GM19043 (cell line): Measurements from ENCODE around the gene HDLBP.
A peak's percentile ranks its signal among the peaks of the same experiment; 100 is the strongest.

Source experiments
- ATAC-seq: cut with Tn5 transposase; IDR thresholded peaks from one replicate; pipeline ENCODE4 v1.9.1; 2021; ENCODE audit warnings: low read depth; ENCODE audit not compliant: unreplicated experiment

Gene HDLBP

GRCh38 chr2:241315093-241315878 lies at the start of gene HDLBP:
Gene HDLBP, minus strand, starts transcription at chr2:241315672. Its CDS starts 48,803 bp downstream, at chr2:241266869.
- peak; percentile 54 for ATAC-seq

- ATAC-seq: no peak
Measured at GRCh38 chr2:241364781-241365180, 49.3 kb upstream of the HDLBP start.

- ATAC-seq: no peak
Measured at GRCh38 chr2:241363426-241363825, 48.0 kb upstream of the HDLBP start.

DNA sequence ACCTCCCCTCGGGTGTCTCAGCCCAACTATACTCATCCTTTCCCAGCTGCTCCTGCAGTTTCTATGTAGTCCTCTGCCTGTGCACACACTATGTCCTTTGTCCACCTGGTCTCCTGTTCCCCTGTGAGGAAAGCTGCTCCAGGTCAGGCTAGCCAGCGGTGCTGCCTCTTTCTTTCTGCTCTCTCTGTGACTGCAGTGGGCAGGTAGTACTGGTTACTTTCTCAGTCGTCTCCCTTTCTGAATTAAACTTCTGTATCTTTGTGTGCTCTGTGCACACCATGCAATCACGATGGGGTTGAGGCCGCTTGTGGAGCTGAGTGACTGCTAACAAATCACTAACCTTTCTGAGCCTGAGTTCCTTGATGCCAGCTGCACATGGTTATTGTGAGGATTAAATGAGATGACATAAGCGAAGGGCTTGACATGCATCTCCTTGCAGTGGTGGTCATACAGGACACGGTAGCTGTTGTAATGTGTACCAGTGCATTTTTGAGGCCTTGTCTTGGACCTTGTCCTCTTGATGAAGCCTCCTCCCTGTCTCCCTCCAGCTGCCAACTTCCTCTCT lies 44.1 kb upstream of the HDLBP start:
- ATAC-seq: no peak

GRCh38 chr2:241358470-241358869 lies 43.0 kb upstream of the HDLBP start:
- ATAC-seq: peak; percentile 36

GRCh38 chr2:241357531-241357930 lies 42.1 kb upstream of the HDLBP start:
- no peak for ATAC-seq

- no peak for ATAC-seq
Measured at GRCh38 chr2:241356871-241357260, 41.4 kb upstream of the HDLBP start.

DNA sequence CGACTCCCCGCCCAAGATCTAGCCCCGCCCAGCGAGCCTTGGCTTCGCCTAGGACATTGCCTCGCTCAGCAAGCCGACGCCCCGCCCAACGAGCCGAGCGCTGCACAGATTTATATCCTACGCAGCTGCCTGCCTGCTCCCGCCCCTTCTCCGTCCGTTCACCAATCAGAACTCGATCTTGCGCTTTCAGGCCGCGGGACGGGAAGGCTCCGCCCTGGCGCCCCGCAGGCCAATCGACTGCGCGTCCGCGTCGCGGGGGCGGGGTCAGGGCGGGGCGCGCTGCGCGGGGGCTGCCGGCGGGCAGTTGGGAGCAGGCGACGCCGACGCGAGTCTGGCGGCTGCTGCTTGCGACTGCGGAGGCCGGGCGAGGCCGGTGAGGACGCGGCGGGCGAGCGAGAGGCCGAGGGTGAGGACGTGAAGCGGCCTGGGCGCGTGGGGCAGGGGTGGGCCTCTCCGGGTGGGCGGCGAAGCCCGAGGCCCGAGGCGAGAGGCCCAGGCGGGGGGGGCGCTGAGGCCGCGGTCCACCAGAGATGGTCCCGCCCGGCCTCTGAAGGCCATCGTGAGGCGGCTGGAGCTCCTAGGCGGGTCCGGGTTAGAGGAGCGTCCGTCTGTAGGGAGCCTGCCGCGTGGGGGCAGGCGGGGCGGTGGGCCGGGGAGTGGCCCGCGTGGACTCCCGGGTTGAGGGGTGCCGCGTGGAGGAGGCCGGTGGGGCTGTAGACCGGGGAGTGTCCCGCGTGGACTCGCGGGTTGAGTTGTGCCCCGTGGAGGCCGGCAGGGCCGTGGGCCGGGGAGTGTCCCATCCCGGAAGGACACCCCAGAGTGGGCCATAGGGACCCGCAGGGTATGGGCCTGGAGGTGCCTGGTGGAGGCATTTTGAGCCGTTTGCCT lies 40.8 kb upstream of the HDLBP start, which contains the start of gene FARP2:
Gene FARP2 (plus strand): TSS at position 303 of the 888 bp plus-strand sequence. CDS start 16,823 bp downstream, outside the sequence.
- peak; percentile 73 for ATAC-seq

GRCh38 chr2:241354668-241355658 lies 39.5 kb upstream of the HDLBP start:
- peak; percentile 27 for ATAC-seq

DNA sequence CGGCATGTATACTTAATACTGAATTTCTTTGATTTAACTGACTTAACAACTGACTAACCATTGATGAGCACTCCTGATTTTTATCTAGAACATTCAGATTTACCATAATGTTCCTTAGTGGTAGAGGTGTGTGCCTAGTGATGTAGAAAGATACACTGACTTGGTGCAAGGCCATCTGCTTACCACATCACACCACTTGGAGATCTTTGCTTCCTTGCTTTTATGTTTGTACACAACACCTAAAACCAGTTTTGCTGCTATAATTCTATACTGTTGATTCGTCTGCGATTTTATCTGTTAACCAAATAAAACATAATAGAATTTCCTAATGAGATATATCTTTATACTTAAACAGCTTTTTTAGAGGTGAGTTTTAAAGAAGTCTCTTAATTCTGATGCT lies 36.8 kb upstream of the HDLBP start:
- ATAC-seq: no peak

GRCh38 chr2:241351640-241352031 lies 36.2 kb upstream of the HDLBP start:
- no peak for ATAC-seq

DNA sequence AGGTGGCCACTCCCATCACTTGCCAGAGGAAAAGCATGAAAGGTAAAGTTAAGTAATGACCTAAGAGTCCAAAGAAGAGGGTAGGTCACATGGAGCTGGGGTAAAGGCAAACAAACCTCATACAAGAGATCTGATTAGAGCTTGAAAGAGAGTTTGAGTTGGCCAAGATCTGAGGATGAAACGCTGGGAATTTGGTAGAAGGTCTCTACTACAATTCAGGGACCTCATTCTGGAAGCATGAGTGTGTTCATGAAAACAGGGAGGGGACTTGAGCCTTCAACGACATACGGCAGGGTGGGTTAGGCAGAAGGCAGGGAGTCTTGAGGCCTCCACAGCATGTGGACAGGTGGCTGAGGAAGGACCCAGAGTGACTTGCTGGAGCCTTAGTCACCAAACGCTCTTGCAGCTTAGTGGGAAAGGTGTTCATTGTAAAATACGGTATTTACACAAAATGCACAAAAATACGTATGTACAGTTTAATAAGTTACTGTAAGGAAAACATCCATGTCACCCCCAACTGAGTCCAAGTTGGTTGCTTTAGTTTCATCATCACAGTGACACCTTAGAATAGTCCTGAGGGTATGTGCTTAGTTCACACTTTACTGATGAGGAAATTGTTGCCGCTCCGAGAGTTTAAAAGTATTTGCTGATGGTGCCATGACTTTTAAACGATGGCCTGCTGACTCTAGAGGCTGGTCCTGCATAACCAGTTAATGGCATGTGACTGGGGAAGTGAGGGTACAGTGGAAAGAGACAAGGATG lies 35.6 kb upstream of the HDLBP start:
- no peak for ATAC-seq

DNA sequence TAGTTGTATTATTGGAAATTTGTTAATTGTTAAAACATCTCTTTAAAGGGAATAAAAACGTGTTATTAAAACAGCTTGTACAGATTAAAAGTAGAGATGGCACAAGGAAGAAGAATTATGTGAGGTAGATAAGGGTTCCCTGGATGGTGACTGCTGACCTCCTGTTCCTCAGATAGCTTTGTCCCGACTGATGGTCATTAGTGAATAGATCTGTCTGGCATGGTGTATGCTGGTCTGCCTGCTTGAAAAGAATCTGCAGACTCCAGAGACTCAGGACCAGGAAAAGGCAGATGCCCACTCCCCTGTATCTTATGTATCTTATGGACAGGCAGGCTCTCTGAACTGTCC lies 35.0 kb upstream of the HDLBP start:
- ATAC-seq: no peak

- ATAC-seq: no peak
Measured at GRCh38 chr2:241349941-241350340, 34.5 kb upstream of the HDLBP start.

DNA sequence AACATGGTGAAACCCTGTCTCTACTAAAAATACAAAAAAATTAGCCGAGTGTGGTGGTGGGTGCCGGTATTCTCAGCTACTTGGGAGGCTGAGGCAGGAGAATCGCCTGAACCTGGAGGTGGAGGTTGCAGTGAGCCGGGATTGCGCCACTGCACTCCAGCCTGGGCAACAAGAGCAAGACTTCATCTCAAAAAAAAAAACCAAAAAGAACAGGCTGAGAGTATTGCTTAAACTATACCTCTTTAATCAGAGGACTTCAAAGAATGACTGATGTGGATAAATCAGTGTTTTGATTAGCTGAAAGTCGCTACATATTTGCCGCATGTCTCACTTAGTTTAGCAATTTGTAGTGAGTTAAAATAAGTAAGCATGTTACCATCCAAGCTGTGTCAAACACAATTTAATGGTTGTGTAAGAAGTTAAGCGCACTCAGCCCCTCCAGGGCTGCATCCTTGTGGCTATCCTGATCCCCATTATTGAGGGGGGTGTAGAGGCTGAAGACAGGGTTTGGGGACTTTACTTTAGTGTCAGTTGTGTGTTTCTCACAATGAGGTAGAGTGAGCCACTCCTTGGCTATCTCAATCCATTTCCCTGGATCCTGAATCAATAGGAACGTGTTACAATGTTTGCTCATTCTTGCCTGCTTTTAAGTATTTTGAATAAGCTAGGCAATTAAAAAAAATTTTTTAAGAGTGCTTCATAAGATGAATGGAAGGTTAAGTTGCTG lies 29.6 kb upstream of the HDLBP start:
- no peak for ATAC-seq

DNA sequence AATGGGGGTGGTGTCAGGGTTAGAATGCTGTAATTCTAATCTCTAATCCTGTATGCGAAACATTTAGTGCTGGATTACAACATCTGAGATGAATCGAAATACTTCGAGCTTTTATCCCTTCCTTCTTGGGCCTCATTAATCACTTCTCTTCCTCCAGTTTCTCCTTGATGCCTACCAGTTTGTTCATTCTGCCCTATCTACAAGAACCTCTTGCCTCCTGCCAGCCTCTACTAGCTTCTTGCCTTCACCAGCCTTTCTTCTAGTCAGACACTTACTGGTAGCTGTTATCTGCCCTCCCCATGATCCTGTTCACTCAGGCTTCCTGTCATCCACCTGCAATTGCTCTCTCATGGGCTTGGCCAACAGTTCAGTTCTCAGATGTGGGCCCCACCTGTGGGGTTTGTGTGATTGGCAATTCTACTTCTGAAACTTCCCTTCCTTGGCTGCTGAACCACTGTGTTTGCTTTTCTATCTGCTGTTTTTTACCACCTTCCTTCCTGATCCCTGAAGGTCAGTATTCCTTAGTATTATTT lies 25.2 kb upstream of the HDLBP start:
- no peak for ATAC-seq

- no peak for ATAC-seq
Measured at GRCh38 chr2:241339839-241340630, 24.6 kb upstream of the HDLBP start.

DNA sequence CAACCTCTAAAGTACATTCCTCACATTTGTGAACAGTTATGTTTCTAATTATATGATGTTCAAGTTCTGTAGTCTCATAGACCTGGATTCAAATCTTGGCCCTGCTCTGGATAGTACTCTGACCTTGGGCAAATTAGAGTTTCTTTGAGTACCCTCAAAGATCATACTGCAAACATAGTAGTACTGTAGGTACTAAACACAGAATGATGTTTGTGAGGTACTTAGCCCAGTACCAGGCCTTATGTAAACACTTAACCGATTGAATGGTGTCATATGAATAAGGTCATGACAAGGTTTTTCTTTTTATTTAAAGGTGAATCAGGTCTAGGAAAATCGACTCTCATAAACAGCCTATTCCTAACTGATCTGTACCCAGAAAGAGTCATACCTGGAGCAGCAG lies 19.3 kb upstream of the HDLBP start:
- no peak for ATAC-seq
